Fibroblast of the aortic adventitia (primary cell): ENCODE data around the gene MADCAM1. TPM values are rescaled to one million over a fixed set of nuclear protein-coding genes. Genes with fewer than 3 reads are reported as not detected.

Source experiments
- DNase-seq: peaks from one replicate; pipeline ENCODE4 v3.0.0-alpha.2; 2010; ENCODE audit warnings: low read depth
- H3K4me3 ChIP-seq: 2 replicates; pipeline ENCODE4 v1.5.1; 2011; ENCODE audit warnings: low read depth, mild to moderate bottlenecking, control low read depth, low read length, moderate library complexity
- CTCF ChIP-seq: IDR thresholded peaks from 2 replicates; pipeline ENCODE4 v1.5.1; 2011; ENCODE audit warnings: mild to moderate bottlenecking, low read length, control low read depth, inconsistent platforms; ENCODE audit not compliant: insufficient read depth
- total RNA-seq: library from RNA; depleted of rRNA; stranded (reverse); fragments of >200 nt; gene quantifications from 2 replicates; pipeline ENCODE4 v1.2.3, GENCODE V29; 2012; ENCODE audit warnings: low replicate concordance

MADCAM1 gene
- total RNA-seq, 1 donor = 0.18 TPM

DNA sequence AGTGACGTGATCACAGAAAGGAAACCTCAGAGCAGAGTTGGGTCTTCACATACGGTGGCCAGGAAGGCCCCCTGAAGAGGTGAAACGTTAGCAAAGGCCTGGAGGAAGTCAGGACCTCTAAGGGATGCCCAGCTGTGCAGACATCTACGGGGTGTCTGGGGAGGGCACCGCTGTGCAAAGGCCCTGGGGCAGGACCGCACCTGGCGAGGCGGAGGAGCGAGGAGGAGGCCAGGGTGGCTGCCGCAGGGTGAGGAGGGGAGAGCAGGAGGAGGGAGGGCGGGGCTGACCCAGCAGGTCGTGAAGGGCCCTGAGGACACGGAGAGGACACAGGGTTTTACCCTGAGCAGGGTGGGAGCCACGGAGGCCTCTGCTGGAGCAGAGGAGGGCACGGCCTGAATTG, 11.8 kb upstream of the MADCAM1 start:
- no peak for TF ChIP-seq CTCF
- DNase-seq = no peak

DNA sequence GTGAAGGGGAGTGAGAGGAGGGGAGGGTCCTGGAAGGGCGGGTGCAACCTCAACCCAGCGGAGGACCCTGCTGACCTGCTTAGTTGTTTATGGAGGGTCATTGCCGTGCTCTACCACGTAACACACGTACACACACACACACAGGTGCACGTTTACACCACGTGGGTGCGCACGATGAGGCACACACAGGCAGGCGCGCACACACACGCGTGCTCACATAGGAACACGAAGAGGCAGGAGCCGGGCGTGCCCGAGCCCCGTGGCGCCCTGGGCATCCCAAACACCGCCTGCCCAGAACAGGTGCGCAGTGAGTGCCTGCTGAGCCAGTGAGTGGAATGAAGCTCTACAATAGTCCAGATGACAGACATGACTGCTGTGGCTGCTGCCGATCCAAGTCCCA, 11.2 kb upstream of the MADCAM1 start:
- H3K4me3 ChIP-seq = no peak overlapping the region
- DNase-seq = no peak
- TF ChIP-seq CTCF = no peak

More for the DNA sequence above, 11.8 kb upstream of the MADCAM1 start:
- H3K4me3 ChIP-seq = no peak overlapping the region

DNA sequence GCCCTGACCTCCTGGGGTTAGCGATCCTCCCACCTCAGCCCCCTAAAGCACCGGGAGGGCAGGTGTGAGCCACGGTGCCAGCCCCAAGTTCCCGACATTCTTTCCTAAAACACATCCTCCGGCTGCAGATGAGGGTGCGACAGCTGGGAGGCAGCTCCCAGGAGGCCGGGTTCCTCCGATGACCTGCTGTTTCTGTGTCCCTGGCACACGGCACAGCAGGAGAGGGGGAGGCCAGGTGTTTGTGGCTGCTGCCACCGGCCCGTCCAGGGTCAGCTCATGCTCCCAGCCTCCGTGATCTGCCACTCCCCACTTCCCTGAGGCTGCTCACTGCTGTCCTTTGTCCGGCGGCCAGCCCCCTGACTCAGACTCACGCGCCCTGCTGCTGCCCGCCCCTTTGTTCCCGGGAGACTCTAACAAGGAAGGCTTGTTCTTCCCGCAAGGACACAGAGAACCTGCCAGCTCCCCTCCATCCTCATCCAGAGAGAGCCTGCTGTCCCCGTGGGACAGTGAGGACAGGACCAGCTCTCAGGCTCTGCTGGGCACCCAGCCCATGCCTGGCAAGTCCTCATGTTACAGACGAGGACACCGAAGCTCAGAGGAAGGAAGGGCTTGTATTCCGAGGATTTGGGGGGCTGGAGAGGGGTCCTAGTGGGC, 10.6 kb upstream of the MADCAM1 start:
- peak; percentile 80 for DNase-seq
- H3K4me3 ChIP-seq = peak overlapping the region; percentile 42
- no peak for TF ChIP-seq CTCF

GRCh38 chr19:488505-489417, 7.5 kb upstream of the MADCAM1 start:
- peak; percentile 91 for DNase-seq
- H3K4me3 ChIP-seq = peak overlapping the region; percentile 76
- no peak for TF ChIP-seq CTCF

- TF ChIP-seq CTCF = no peak
- DNase-seq = peak; percentile 21
- H3K4me3 ChIP-seq = peak overlapping the region; percentile 67
These were observed 6.7 kb upstream of the MADCAM1 start for GRCh38 chr19:489418-490196.

DNA sequence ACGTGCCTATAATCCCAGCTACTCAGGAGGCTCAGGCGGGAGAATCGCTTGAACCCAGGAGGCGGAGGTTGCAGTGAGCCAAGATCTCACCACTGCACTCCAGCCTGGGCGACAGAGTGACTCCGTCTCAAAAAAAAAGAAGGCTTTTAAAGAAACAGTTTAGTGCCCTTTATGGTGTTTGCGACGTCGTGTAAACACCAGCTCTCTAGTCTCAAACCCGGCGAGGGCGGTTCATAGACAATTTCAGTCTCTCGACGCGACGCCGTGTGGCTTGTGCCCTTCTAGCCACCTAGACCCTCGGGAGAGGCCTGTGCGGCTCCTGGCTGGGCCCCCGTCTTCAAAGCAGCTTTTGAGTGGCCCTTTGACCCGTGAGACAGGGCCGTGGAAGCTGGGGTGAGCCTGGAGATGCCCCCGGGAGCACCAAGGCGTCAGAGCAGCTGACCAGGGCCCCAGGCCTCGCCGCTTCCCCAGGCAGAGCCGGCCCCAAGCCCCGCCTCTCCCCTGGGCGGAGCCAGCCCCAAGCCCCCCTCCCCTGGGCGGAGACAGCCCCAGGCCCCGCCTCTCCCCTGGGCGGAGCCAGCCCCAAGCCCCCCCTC, 5.0 kb upstream of the MADCAM1 start:
- no peak for DNase-seq
- no peak overlapping the region for H3K4me3 ChIP-seq
- TF ChIP-seq CTCF = no peak
